H1 (cell line): ENCODE results near the gene BEST1. TPM values are rescaled to one million over a fixed set of nuclear protein-coding genes. Genes with fewer than 3 reads are reported as not detected.

Source experiments
- BCL11A ChIP-seq, 2 experiments: IDR thresholded peaks; one replicate each; pipeline ENCODE4 v1.6.1; 2011; ENCODE audit warnings: low read depth in 2 of 2, low read length in 2 of 2, mild to moderate bottlenecking in 2 of 2
- JUND ChIP-seq: IDR thresholded peaks from 2 replicates; pipeline ENCODE4 v1.6.1; 2011; ENCODE audit warnings: mild to moderate bottlenecking, improper control_type of control experiment, low read length
- TBP ChIP-seq: IDR thresholded peaks from 2 replicates; pipeline ENCODE4 v1.6.1; 2011; ENCODE audit warnings: low read depth, low read length, improper control_type of control experiment
- polyA plus RNA-seq, 7 experiments: library from polyadenylated mRNA; depleted of rRNA in 3 of 7; stranded (reverse) in 5 of 7; unstranded in 2 of 7; fragments of >200 nt in 5 of 7; fragments of 200-250 nt in 2 of 7; gene quantifications; 1 replicate in 5 of 7; 2 replicates in 1 of 7; 4 replicates in 1 of 7; pipeline versions ENCODE4 v1.2.1 to v1.2.3, GENCODE V29; 2011 to 2013; ENCODE audit warnings: missing spikeins in 2 of 7, mixed read lengths in 2 of 7
- total RNA-seq: library from RNA; stranded (reverse); fragmentation: NEBNext Ultra II Directional; extraction: Animal tissue kit (Norgen Biotek cat#: 25700); gene quantifications from 2 replicates; pipeline ENCODE4 v1.2.1, GENCODE V29; 2021
- TF ChIP-seq, protein P1 (sequence below): IDR thresholded peaks from 2 replicates; pipeline ENCODE4 v1.6.1; 2011; ENCODE audit warnings: low read length, improper control_type of control experiment

BEST1 gene
- total and polyA plus RNA-seq, 2 of the 8 experiments (the other 6 are each of a cell fraction or from before 2014, with no cell fraction given) = 0.22 to 0.62 TPM

DNA sequence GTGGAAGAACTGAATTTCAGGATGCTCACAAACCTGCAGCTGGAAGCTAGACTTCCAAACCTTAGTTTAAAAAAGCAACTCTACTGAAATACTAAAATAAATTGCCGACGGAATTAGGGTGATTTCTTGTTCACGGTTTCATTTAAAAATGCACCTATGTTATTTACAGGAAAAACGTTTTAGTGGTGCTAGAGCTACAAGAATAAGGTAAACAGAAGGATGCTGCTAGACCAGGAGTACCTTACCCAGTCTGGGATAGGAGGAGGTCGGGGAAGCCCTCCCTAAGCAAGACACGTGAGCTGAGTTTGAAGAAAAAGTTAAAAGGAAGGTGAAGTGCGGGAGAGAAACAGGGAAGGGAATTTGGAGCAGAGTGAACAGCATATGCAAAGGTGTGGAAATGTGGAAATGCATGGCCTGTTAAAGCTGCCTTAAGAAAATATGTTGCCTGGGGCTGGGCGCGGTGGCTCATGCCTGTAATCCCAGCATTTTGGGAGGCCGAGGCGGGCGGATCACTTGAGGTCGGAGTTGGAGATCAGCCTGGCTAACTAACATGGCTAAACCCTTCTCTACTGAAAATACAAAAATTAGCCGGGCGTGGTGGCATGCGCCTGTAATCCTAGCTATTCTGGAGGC, 18.7 kb downstream of the BEST1 start (continued):
- TF ChIP-seq TBP (no peak), JUND (no peak), BCL11A (IDR thresholded peaks at IDR 0.05; ENCODE audit: low read depth in 2 of 2, low read length in 2 of 2) (no peak)
- TF ChIP-seq, protein P1, sequence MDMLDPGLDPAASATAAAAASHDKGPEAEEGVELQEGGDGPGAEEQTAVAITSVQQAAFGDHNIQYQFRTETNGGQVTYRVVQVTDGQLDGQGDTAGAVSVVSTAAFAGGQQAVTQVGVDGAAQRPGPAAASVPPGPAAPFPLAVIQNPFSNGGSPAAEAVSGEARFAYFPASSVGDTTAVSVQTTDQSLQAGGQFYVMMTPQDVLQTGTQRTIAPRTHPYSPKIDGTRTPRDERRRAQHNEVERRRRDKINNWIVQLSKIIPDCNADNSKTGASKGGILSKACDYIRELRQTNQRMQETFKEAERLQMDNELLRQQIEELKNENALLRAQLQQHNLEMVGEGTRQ = no peak
